SU-DHL-6 (cell line): Measurements from ENCODE around the gene SCAMP3.
A peak's percentile ranks its signal among the peaks of the same experiment; 100 is the strongest.
"Not testable (repeated sequence)": the region's sequence is repeated elsewhere in the genome, so short reads cannot be mapped to it uniquely, and the experiment has no call there.

ENCODE experiments used
- H2AFZ ChIP-seq: fragments of 200-600 bp; sonication (generic); 2 replicates; pipeline ENCODE4 v1.6.1; 2014; ENCODE audit warnings: low read depth, mild to moderate bottlenecking, moderate library complexity, mixed read lengths, antibody characterized with exemption, low read length; ENCODE audit not compliant: severe bottlenecking
- H3F3A ChIP-seq: fragments of 200-600 bp; shearing (Covaris generic); 2 replicates; pipeline ENCODE4 v1.6.0; 2016; ENCODE audit warnings: antibody characterized with exemption, mild to moderate bottlenecking; ENCODE audit not compliant: insufficient read depth
- H3K27ac ChIP-seq: fragments of 200-600 bp; sonication (generic); 2 replicates; pipeline ENCODE4 v1.5.1; 2016; ENCODE audit warnings: low read depth, mild to moderate bottlenecking, low read length, moderate library complexity, mixed read lengths
- H3K27me3 ChIP-seq: fragments of 200-600 bp; sonication (generic), shearing (Covaris generic); 2 replicates; pipeline ENCODE4 v1.6.0; 2014; ENCODE audit warnings: mild to moderate bottlenecking, low read length
- H3K36me3 ChIP-seq: fragments of 200-600 bp; sonication (generic); 2 replicates; pipeline ENCODE4 v1.6.1; 2014; ENCODE audit warnings: mild to moderate bottlenecking, low read length, mixed read lengths
- H3K4me2 ChIP-seq: fragments of 300-600, 200-600 bp; shearing (Covaris generic), sonication (generic); 2 replicates; pipeline ENCODE4 v1.6.0; 2014; ENCODE audit warnings: low read length, low read depth, mild to moderate bottlenecking; ENCODE audit not compliant: poor library complexity, severe bottlenecking
- H3K4me3 ChIP-seq: fragments of 200-600 bp; sonication (generic); 2 replicates; pipeline ENCODE4 v1.5.1; 2014; ENCODE audit warnings: antibody characterized with exemption, low read length, mild to moderate bottlenecking, mixed read lengths; ENCODE audit not compliant: insufficient read depth, poor library complexity, severe bottlenecking
- H3K79me2 ChIP-seq: fragments of 200-600 bp; sonication (generic); 2 replicates; pipeline ENCODE4 v1.6.1; 2014; ENCODE audit warnings: mild to moderate bottlenecking, low read length, moderate library complexity; ENCODE audit not compliant: insufficient read depth
- H3K9ac ChIP-seq: fragments of 200-600 bp; sonication (generic); 2 replicates; pipeline ENCODE4 v1.7.0; 2014; ENCODE audit warnings: mild to moderate bottlenecking, low read length
- H3K9me2 ChIP-seq: fragments of 200-600 bp; sonication (generic); replicated peaks from 2 replicates; pipeline ENCODE4 v1.6.1; 2014; ENCODE audit warnings: low read length; ENCODE audit not compliant: insufficient read depth
- H3K9me3 ChIP-seq: fragments of 200-600 bp; sonication (generic); 2 replicates; pipeline ENCODE4 v1.6.1; 2014; ENCODE audit warnings: low read length, mixed read lengths; ENCODE audit not compliant: insufficient read depth
- H4K20me1 ChIP-seq: fragments of 200-600 bp; sonication (generic); 2 replicates; pipeline ENCODE4 v1.6.1; 2014; ENCODE audit warnings: low read depth, mild to moderate bottlenecking, antibody characterized with exemption, low read length, moderate library complexity, mixed read lengths
- EZH2phosphoT487 ChIP-seq: fragments of 200-600 bp; sonication (generic), shearing (Covaris generic); conservative IDR thresholded peaks from 2 replicates; pipeline ENCODE4 v1.6.1; 2018; ENCODE audit warnings: mild to moderate bottlenecking, antibody characterized with exemption, low read length, moderate library complexity, mixed read lengths
- TF ChIP-seq, protein P1 (sequence below): fragments of 200-600 bp; sonication (generic); IDR thresholded peaks from one replicate; pipeline ENCODE4 v1.5.1; 2017; ENCODE audit warnings: antibody characterized with exemption, mild to moderate bottlenecking, low read length, moderate library complexity; ENCODE audit not compliant: insufficient read depth, poor library complexity, severe bottlenecking

The SCAMP3 gene

DNA sequence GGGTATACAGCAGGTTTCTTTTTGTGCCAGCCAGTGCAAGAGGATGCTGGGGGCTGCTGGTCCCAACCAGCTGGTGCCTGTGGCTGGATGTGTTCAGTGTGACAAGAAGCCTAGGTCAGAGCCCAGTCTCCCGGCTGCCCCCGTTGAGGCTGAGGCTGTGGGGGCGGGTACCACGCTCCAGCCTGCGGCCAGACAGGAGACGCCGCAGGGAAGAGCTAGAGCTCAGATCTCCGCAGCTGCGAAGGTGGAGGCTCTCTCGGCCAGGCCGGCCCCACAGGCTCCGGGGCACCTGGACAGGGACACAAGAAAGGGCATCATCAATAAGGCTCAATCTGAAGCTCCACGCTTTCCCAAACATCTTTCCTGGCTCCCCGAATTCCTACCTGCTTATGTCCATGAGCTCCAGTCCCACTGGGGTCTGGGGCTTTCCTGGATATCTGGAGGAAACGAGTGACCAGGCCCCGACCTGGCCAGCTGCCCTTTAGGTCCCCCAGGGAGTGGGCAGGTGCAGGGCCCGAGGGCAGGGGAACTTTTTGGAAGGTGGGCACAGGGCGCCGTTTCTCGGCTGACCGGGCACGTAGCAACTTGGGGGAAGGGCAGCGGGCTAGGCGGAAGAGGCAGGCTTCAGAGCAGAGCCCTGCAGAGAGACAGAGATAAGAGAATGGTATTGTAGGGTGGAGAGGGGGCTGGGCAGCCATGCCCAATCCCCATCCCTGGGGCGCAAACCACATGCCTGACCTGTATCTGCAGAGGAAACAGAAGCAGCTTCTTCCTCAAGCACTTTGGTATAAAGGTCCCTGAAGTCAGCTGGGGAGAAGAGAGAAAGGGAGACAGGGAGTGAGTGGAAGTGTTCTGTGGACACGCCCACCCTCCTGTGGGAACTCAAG lies 14.2 kb downstream of the SCAMP3 start:
- TF ChIP-seq, protein P1, sequence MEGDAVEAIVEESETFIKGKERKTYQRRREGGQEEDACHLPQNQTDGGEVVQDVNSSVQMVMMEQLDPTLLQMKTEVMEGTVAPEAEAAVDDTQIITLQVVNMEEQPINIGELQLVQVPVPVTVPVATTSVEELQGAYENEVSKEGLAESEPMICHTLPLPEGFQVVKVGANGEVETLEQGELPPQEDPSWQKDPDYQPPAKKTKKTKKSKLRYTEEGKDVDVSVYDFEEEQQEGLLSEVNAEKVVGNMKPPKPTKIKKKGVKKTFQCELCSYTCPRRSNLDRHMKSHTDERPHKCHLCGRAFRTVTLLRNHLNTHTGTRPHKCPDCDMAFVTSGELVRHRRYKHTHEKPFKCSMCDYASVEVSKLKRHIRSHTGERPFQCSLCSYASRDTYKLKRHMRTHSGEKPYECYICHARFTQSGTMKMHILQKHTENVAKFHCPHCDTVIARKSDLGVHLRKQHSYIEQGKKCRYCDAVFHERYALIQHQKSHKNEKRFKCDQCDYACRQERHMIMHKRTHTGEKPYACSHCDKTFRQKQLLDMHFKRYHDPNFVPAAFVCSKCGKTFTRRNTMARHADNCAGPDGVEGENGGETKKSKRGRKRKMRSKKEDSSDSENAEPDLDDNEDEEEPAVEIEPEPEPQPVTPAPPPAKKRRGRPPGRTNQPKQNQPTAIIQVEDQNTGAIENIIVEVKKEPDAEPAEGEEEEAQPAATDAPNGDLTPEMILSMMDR: no peak
- TF ChIP-seq EZH2phosphoT487: no peak
- Histone ChIP-seq H3K27ac (no peak overlapping the region), H3K4me3 (no peak overlapping the region), H3K27me3 (no peaks in the 10 kb centered on the region), H4K20me1 (no peaks in the 10 kb centered on the region), H3K9ac (no peak overlapping the region), H3K36me3 (no peaks in the 10 kb centered on the region), H3K9me2 (no peaks in the 10 kb centered on the region), H3K79me2 (peaks cover 12% of the 10 kb centered on the region; the same call in 1 of the 2 replicates), H3K9me3 (no peaks in the 10 kb centered on the region), H3F3A (peaks cover 28% of the 10 kb centered on the region; the same call in 1 of the 2 replicates), H3K4me2 (no peak overlapping the region), H2AFZ (no peak overlapping the region)

GRCh38 chr1:155246796-155247195 lies 15.4 kb downstream of the SCAMP3 start:
- not testable (repeated sequence) for H3K9ac ChIP-seq, H3K4me3 ChIP-seq, H3K27ac ChIP-seq, H3K4me2 ChIP-seq, H3K9me3 ChIP-seq, H2AFZ ChIP-seq, H3K27me3 ChIP-seq, H4K20me1 ChIP-seq, H3K9me2 ChIP-seq, H3K36me3 ChIP-seq
- Histone ChIP-seq H3F3A (peaks cover 33% of the 10 kb centered on the region), H3K79me2 (peaks cover 13% of the 10 kb centered on the region; the same call in 1 of the 2 replicates)

DNA sequence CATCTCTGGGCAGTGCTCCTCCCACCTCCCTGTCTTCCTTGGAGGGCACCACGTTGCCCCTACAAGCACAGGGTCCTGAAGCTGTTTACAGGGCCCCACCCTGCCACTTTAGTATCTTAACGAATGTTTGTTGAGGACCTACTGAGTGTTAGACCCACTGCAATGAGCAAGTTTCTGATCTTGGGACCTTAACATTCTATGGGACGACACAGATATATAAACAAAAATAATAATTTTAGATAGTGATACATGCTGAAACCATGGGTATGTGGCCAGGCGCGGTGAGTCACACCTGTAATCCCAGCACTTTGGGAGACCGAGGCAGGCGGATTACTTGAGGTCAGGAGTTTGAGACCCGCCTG lies 17.0 kb downstream of the SCAMP3 start:
- Histone ChIP-seq H3K9me3 (no peaks in the 10 kb centered on the region), H3K27me3 (no peaks in the 10 kb centered on the region), H2AFZ (peak overlapping the region; percentile 75), H3K9ac (peak overlapping the region; percentile 85), H3K79me2 (peaks cover 13% of the 10 kb centered on the region; the same call in 1 of the 2 replicates), H3K36me3 (no peaks in the 10 kb centered on the region), H3F3A (peaks cover 32% of the 10 kb centered on the region), H3K4me3 (peak overlapping the region; percentile 51), H4K20me1 (no peaks in the 10 kb centered on the region), H3K4me2 (peak overlapping the region; percentile 91), H3K27ac (peak overlapping the region; percentile 82), H3K9me2 (no peaks in the 10 kb centered on the region)
- TF ChIP-seq EZH2phosphoT487: no peak
- TF ChIP-seq, protein P1: no peak
